ENCODE measurements around the gene GREM1.

GREM1 gene

GRCh38 chr15:32698773-32699390 lies 18.9 kb upstream of the GREM1 start:
- no peak for DNase-seq

- no peak for DNase-seq
These were observed 17.2 kb upstream of the GREM1 start for GRCh38 chr15:32700501-32701150.

GRCh38 chr15:32701863-32702262 lies 15.9 kb upstream of the GREM1 start:
- no peak for DNase-seq

GRCh38 chr15:32704395-32704981 lies 13.3 kb upstream of the GREM1 start:
- no peak for DNase-seq

GRCh38 chr15:32705446-32705845 lies 12.4 kb upstream of the GREM1 start:
- no peak for DNase-seq

- no peak for DNase-seq
These were observed 11.1 kb upstream of the GREM1 start for GRCh38 chr15:32706704-32707103.

- DNase-seq, result no peak
These were observed 10.4 kb upstream of the GREM1 start for GRCh38 chr15:32707436-32707835.

GRCh38 chr15:32709295-32710033 lies 8.3 kb upstream of the GREM1 start:
- no peak for DNase-seq

GRCh38 chr15:32715276-32715675 lies 2.5 kb upstream of the GREM1 start:
- no peak for DNase-seq

GRCh38 chr15:32716216-32716914 lies 1.4 kb upstream of the GREM1 start:
- DNase-seq, result peak; percentile 41

GRCh38 chr15:32716915-32717425 lies 834 bp upstream of the GREM1 start:
- DNase-seq, result no peak

GRCh38 chr15:32718227-32718820 lies 520 bp downstream of the GREM1 start:
- no peak for DNase-seq

GRCh38 chr15:32718821-32719716 lies 1.3 kb downstream of the GREM1 start:
- peak; percentile 81 for DNase-seq

- no peak for DNase-seq
These were observed 3.8 kb downstream of the GREM1 start for GRCh38 chr15:32721596-32721995.

- DNase-seq, result no peak
These were observed 4.3 kb downstream of the GREM1 start for GRCh38 chr15:32722136-32722535.

GRCh38 chr15:32723171-32723948 lies 5.6 kb downstream of the GREM1 start:
- DNase-seq, result no peak

GRCh38 chr15:32729700-32730395 lies 12.0 kb downstream of the GREM1 start:
- no peak for DNase-seq

- DNase-seq, result no peak
These were observed 13.2 kb downstream of the GREM1 start for GRCh38 chr15:32730677-32731654.
